Heart left ventricle (tissue), 16 donors: ENCODE results near the gene SBNO1. TPM values are rescaled to one million over a fixed set of nuclear protein-coding genes. Genes with fewer than 3 reads are reported as not detected.
"Not testable (repeated sequence)": the region's sequence is repeated elsewhere in the genome, so short reads cannot be mapped to it uniquely, and the experiment has no call there.

Experiments
- ATAC-seq, 4 donors: fragments of 200-7000 bp; cut with Tn5 transposase; one replicate each; pipeline ENCODE4 v1.9.1; 2020 to 2022; ENCODE audit warnings: moderate library complexity in 4 of 4, mild to moderate bottlenecking in 3 of 4, moderate number of reproducible peaks in 1 of 4
- DNase-seq, 5 donors: peaks; one replicate each; pipeline ENCODE4 v3.0.0-alpha.2; 2020
- H3K27ac ChIP-seq, 12 donors: fragments of 200-600 bp; sonication (generic) in 4 of 12; one replicate each; pipeline versions ENCODE4 v1.5.0 to v1.8.0; 2016 to 2022; ENCODE audit warnings: mild to moderate bottlenecking in 2 of 12
- H3K27me3 ChIP-seq, 9 donors: fragments of 200-600 bp; sonication (generic) in 2 of 9; one replicate each; pipeline versions ENCODE4 v1.5.1 to v1.8.0; 2016 to 2022; ENCODE audit warnings: mild to moderate bottlenecking in 3 of 9
- H3K36me3 ChIP-seq, 9 donors: fragments of 200-600 bp; sonication (generic) in 2 of 9; one replicate each; pipeline versions ENCODE4 v1.5.0 to v1.8.0; 2018 to 2022; ENCODE audit warnings: mild to moderate bottlenecking in 2 of 9
- H3K4me1 ChIP-seq, 12 donors: fragments of 200-600 bp; sonication (generic) in 4 of 12; one replicate each; pipeline versions ENCODE4 v1.5.0 to v1.8.0; 2016 to 2022; ENCODE audit warnings: mild to moderate bottlenecking in 3 of 12
- H3K4me3 ChIP-seq, 12 donors: fragments of 200-600 bp; sonication (generic) in 4 of 12; one replicate each; pipeline versions ENCODE4 v1.5.0 to v1.8.0; 2017 to 2022; ENCODE audit warnings: mild to moderate bottlenecking in 9 of 12, moderate library complexity in 4 of 12
- H3K9me3 ChIP-seq, 12 donors: fragments of 200-600 bp; sonication (generic) in 4 of 12; one replicate each; pipeline versions ENCODE4 v1.5.0 to v1.8.0; 2016 to 2022; ENCODE audit warnings: mild to moderate bottlenecking in 1 of 12
- CTCF ChIP-seq, 12 donors: fragments of 200-600 bp; sonication (generic) in 4 of 12; IDR thresholded peaks; one replicate each; pipeline versions ENCODE4 v1.5.0 to v1.8.0; 2018 to 2022; ENCODE audit warnings: antibody characterized with exemption in 12 of 12, mild to moderate bottlenecking in 5 of 12
- POLR2A ChIP-seq, 2 donors: fragments of 450-650 bp; IDR thresholded peaks; one replicate each; pipeline ENCODE4 v1.6.1; 2017; ENCODE audit warnings: antibody characterized with exemption in 2 of 2, mild to moderate bottlenecking in 2 of 2, moderate library complexity in 2 of 2
- WGBS, 4 donors: extraction: QIAGEN DNeasy Blood & Tissue Kit in 2 of 4; methylation state at CpG; one replicate each; pipeline versions ENCODE4 v1.1.5 to v1.1.7; 2013 to 2018; 5-methylcytosine and 5-hydroxymethylcytosine counted together
- intact Hi-C, 10 donors: fragments of 100-400 bp; cut with DNase I; formaldehyde crosslinking; loops; one replicate each; pipeline versions ENCODE4 v1.11.1 to v1.14.2; 2022
- polyA plus RNA-seq, 2 donors: library from polyadenylated mRNA; stranded (reverse); fragments of 200-250 nt; gene quantifications; one replicate each; pipeline ENCODE4 v1.2.3, GENCODE V29; 2013
- total RNA-seq, 9 donors: library from RNA; depleted of rRNA in 2 of 9; stranded (reverse); fragments of >200 nt in 2 of 9; fragmentation: NEBNext Ultra II Directional in 3 of 9; extraction: Animal tissue kit (Norgen Biotek cat#: 25700) in 3 of 9; gene quantifications; one replicate each; pipeline versions ENCODE4 v1.1.0 to v1.2.4, GENCODE V29; 2016 to 2023
- donor health status: ischemic (EF 13 %, LVEDD 7.1; RV severe dilation, severe dysfunction).
- donor health status: healthy with polysubstance abuse.
- donor health status: DM: no; HTN: yes; CAD: no.
- donor health status: DM: no; HTN: no; CAD: no.
- donor health status: ischemic (EF 25% LVEDD 6.9; RV normal size, moderate dysfunction).
- donor health status: ischemic (EF 25% LVEDD 5.7; RV mildly dilated, moderate dysfunction).
- donor health status: healthy.
- donor health status: DM: yes; HTN: yes; CAD: no.
- donor health status: ischemic (EF 35%, LVEDD 5.7; RV mildly dilated, moderate dysfunction).
- donor health status: nonischemic (EF 11% LVEDD 7.7; RV severe dilation, severe dysfunction).
- donor health status: DM: yes; HTN: yes; CAD: no.
- donor health status: PGD.
- donor health status: ischemic (EF 29% LVEDD 5.4; RV normal size, mild dysfunction).
- donor health status: nonischemic (EF 23%, LVEDD 6.1; RV moderate dilation, normal function).

SBNO1 gene
- total and polyA plus RNA-seq, 11 donors, result 6.3 to 33.8 (median 25.4) TPM

DNA sequence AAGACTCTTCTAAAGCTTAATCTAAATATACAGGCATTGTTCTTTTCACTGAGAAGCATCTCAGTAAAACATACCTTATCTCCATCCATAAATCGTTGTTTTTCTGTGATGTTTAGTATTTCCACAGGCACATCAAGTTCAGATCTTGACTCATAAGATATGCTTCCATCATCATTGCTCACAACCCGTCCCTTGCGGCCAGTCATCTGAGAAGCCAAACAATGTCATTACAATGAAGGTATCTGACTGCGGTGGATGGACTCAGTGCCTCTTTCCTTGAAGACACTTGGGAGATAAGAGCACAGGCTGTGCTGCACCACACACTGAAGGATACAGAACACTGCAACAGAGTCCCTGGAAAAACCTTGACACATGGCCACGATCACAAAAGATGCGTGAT, 44.8 kb downstream of the SBNO1 start:
- DNase-seq, result no peak
- WGBS, 4 donors, result 86 to 91% (median 90%) methylated on average over 6 of the region's 6 CpGs
- Histone ChIP-seq H3K4me1 (no peaks in the 10 kb centered on the region), H3K9me3 (no peaks in the 10 kb centered on the region), H3K36me3 (peaks cover 3 to 100% (median 99%) of the 10 kb centered on the region in 9 donors), H3K27ac (no peak overlapping the region), H3K27me3 (no peaks in the 10 kb centered on the region), H3K4me3 (no peak overlapping the region)
- no peak for ATAC-seq
- TF ChIP-seq POLR2A (IDR thresholded peaks at IDR 0.05), result no peak
- TF ChIP-seq CTCF (IDR thresholded peaks at IDR 0.05), result no peak
- intact Hi-C loops, result loop anchor here in 1 of 10 donors (10.0 kb wide), 1 partner anchor 135 kb away; no protein-coding TSS in a partner anchor

GRCh38 chr12:123319273-123319672, 45.4 kb downstream of the SBNO1 start:
- 95 to 98% (median 96%) methylated on average over 3 of the region's 3 CpGs for WGBS, 4 donors
- intact Hi-C loops, result no loop called here
- ATAC-seq, result no peak
- H3K4me3 ChIP-seq, result no peak overlapping the region
- H3K27ac ChIP-seq, result no peak overlapping the region
- H3K4me1 ChIP-seq, result no peaks in the 10 kb centered on the region
- peaks cover 3 to 100% (median 100%) of the 10 kb centered on the region in 9 donors for H3K36me3 ChIP-seq
- no peak for DNase-seq
- no peak for TF ChIP-seq CTCF (IDR thresholded peaks at IDR 0.05)
- no peak for TF ChIP-seq POLR2A (IDR thresholded peaks at IDR 0.05)
- no peaks in the 10 kb centered on the region for H3K27me3 ChIP-seq
- H3K9me3 ChIP-seq, result no peaks in the 10 kb centered on the region

- H3K4me1 ChIP-seq, intact Hi-C loops, DNase-seq: not testable (repeated sequence)
Observed at GRCh38 chr12:123313046-123313445, 51.6 kb downstream of the SBNO1 start.

GRCh38 chr12:123306200-123306599, 58.4 kb downstream of the SBNO1 start:
- no peak for DNase-seq
- H3K4me1 ChIP-seq, result no peaks in the 10 kb centered on the region
- H3K4me3 ChIP-seq, result no peak overlapping the region
- no peak for TF ChIP-seq POLR2A (IDR thresholded peaks at IDR 0.05)
- no peaks in the 10 kb centered on the region for H3K9me3 ChIP-seq
- no peaks in the 10 kb centered on the region for H3K27me3 ChIP-seq
- peaks cover 0 to 100% (median 93%) of the 10 kb centered on the region in 9 donors for H3K36me3 ChIP-seq
- no peak for ATAC-seq
- intact Hi-C loops, result no loop called here
- H3K27ac ChIP-seq, result no peak overlapping the region
- WGBS, 4 donors, result 85 to 90% (median 87%) methylated on average over 3 of the region's 3 CpGs

More at GRCh38 chr12:123313046-123313445, 51.6 kb downstream of the SBNO1 start:
- H3K4me3 ChIP-seq, H3K27ac ChIP-seq, H3K27me3 ChIP-seq, H3K9me3 ChIP-seq, ATAC-seq: not testable (repeated sequence)
- 88 to 93% (median 91%) methylated on average over 4 of the region's 4 CpGs for WGBS, 4 donors
- peaks cover 0 to 100% (median 99%) of the 10 kb centered on the region in 9 donors for H3K36me3 ChIP-seq

DNA sequence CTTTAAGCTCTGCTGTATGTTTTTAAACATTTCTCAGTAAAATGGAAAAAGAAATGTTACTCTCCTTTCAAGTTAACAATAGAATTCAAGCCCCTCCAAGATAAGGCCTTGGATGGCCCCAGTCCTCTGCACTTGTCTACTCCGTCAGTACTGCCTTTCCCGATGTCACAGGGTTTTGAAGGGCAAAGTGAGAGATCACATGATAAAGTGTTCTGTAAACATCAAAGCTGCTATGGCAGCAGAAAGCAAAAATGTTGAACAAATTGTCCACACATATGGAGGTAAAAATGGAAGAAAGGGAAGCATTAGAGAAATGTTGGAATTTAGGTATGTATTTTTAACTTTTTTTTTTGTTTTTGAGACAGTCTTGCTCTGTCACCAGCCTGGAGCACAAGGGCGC, 59.5 kb downstream of the SBNO1 start:
- no peak for DNase-seq
- Histone ChIP-seq H3K27ac (no peak overlapping the region), H3K9me3 (no peaks in the 10 kb centered on the region), H3K36me3 (peaks cover 0 to 100% (median 93%) of the 10 kb centered on the region in 9 donors), H3K27me3 (no peaks in the 10 kb centered on the region), H3K4me1 (no peaks in the 10 kb centered on the region), H3K4me3 (no peak overlapping the region)
- TF ChIP-seq CTCF (IDR thresholded peaks at IDR 0.05) (no peak), POLR2A (IDR thresholded peaks at IDR 0.05) (no peak)
- intact Hi-C loops, result no loop called here
- ATAC-seq, result no peak
- 58 to 68% (median 65%) methylated on average over 3 of the region's 3 CpGs for WGBS, 4 donors
